NCI-H69 (cell line): ENCODE measurements around the gene CCDC182.

ENCODE experiments used
- DNase-seq: peaks from one replicate; lab custom pipeline; 2025; lab: John Stamatoyannopoulos, UW

CCDC182 gene

DNA sequence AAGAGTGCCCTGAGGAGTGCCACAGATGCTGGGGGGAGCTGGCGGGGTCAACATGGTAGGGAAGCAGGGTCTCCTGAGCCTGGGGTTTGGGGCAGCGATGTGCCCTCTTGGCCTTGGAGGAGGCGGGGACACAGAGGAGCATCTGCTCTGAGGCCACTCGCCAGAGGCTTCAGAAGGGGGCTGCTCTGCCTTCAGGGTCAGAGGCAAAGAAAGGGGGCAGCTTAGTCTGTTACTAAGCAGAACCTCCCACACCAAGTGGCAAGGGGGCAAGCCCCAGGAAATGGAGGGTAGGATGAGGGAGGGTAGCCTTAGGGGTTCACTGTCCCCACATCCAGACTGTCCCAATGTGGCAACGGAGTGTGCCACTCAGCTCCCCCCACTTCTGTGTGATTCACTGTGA lies 18.3 kb downstream of the CCDC182 start:
- no peak for DNase-seq

DNA sequence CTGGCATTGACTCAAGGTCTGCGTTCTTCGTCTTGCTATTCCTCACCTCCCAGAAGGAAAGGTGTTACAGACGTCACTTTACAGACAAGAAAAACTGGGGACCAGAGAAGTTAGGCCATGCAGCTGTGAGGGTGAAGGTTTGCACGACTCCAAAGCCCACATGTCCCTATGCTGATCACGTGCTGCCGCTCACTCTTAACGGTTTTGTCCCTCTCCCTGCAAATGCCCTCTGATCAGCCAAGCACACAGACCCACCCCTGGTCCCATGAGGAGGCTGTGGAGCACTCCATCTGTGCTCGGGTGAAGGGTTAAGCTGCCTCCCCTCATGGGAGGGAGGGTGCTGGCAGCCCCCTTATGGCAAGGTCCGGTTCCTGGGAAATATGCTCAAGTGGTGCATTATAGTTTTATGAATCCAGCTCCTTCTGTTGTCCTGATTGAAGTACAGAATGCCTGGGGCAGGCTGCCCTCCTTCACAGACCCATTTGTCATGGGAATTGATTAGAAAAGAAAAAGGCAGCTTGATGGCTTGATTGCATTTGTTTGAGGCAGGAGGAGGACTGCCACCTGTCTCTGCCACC lies 18.8 kb downstream of the CCDC182 start:
- DNase-seq = peak; percentile 93

DNA sequence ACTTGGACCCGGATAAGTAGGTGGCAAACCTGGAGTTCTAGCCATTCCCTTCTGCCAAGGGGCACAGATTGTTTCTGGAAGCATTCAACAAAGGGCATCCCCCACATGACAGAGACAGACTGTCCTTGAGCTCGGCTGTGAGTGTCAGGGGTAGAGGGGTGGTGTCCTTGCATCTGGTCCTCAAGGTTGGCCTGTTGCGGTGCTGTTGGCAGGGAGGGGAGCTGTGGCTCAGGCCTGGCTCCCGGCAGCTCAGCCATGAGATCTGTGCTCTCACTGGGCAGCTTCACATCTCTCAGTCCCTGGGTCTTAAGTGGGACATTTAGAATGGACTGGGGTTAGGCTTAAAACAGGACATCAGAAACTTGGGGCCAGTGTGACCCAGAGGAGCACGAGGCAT lies 20.4 kb downstream of the CCDC182 start:
- no peak for DNase-seq

DNA sequence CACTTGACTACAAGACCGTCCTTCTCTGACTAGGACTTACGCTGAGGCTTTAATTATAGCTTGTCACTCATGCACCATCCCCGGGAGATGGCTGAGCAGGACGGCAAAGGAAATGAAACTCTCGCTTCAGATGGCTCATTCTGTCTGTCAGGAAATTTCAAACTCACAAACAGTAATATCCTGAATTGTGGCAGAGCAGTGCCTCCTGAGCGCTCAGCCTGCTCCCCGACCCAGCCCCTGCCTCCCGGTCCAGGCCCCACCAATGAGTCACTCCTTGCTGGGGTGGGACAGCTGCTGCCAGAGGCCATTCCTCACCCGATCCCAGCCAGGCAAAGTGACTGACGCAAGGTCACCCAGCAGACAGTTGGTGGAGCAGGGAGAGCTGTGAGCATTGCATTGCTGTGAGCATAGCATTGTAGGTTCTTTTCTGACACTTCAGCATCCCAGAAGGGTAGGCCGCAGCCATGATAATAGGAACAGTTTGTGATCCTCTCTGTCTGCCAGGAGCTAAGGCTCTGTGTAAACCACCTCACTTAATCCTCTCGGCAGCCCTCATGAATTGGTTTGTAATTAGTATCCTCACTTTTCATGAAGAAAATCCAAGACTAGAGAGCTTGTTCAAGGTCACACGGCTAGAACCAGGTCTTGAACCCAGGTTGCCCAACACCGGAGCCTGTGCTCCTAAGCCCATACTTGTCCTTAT lies 20.9 kb downstream of the CCDC182 start:
- peak; percentile 62 for DNase-seq

DNA sequence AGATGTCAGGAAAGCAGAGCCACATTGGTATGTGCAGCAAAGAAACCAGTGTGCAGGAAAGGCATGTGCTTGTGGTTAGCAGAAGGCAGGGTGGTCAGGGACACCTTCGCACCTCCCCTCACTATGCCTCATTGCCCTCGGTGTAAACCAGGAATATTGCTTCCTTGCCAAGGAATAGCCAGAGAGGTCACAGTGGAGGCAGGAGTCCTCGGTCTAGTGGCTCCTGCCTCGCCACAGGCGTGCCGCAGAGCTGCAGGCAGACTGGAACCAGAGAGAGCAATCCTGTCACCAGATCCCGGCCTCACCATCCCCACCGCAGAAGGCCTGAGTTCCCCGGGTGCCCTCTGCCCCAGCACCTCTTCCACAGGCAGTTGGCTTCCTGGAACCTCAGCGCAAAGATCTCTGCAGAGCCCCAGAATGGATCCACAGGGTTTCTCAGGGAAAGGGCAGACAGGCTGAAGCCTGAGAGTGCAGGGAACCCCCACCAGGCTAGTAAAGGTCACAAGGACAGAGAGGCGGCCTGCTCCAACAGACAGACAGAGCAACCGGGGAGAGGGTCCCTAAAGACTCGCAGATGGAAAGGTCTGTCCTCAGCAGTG lies 21.6 kb downstream of the CCDC182 start:
- no peak for DNase-seq

DNA sequence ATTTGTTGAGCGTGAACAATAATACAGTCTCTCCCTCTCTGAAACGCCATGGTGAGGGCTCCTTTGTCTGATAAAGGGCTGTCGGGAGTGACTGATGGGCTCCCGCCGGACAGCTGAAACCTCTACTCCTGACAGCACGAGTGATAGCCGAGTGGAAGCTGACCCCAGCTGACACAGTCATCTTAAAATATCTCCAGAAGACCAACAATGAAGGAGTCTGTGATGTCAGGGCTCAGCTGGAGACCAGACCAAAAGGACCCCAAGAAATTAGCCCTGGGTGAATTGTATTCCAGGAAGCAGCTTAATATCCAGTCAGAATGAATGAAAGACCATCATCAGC lies 22.4 kb downstream of the CCDC182 start:
- DNase-seq = no peak

DNA sequence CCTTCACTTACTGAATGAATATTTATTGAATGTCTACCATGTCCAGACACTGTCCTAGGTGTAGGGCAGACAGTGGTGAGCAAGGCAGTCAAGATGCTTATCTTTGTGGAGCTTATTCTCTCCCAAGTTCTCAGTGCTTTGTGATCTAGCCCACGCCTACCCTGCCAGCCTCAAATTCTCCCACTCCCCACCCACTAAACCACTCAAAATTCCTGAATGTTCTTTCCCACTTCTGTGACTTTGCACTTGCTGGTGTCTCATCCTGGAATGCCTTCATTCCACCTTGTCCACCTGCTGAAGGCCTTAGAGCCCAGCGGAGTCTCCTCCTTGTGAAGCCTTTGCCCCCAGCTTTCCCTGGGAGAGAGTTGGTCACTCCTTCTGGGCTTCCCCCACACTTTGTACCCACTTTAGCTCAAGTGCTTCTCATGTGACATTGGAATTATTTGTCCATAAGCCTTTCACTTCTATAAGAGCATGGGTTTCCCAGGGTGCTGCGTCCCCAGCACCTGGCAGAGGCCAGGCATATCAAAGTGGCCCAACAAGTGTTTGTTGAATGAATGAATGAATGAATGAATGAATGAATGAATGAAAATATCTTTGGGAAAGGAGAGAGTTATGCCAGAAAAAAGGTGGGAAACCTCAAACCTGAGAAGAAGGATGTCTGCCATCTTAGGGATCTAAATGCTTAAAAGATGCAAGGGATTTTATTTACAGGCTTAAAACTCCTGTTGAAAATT lies 23.0 kb downstream of the CCDC182 start:
- DNase-seq = no peak

DNA sequence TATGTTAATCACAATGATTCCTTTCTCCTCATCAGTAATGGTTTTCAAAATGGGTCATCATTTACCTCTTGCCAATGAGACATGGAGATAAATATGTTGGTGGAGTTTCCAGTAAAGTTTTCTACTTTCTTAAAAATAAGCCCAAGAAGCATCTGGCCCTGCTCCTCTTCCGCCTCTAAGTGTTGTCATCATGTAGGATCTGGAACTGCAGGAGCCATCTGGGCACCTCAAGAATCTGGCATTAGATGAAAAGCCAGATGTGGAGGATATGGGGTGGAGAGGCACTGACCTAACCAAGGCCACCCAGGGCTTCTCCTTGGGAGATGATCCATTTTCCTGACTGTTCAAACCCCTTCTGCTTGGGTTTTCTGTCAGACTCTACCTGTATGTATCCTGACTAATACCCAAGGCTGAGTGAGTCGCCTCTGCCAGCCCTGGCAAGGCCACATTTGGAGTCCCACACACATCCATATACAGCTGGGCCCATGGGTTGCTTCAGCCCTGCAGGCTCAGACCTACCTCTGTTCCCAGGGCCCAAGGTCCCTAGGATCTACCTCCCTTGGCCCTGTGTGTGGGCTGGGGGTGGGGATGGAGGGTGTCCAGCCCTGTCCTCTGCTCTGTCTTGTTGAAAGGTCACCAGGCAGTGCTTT lies 24.6 kb downstream of the CCDC182 start:
- no peak for DNase-seq

DNA sequence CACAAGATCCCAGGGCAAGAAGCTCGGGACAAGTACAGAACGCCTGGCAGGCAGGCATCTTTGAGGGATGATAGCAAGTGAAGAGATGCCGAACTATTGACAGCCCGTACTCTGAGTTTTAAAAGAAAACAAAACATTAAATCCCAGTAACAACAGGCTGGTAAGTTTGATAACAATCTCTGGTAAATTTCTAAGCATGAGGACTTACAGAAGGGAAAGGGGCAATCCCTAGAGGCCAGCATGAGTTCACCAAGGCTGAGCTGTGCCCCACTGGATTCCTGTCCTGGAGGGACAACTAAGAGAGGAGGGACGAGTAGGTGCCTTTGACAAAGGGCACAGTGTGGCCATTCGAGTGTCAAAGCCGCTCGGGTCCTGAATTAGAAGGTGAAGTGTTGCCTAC lies 26.2 kb downstream of the CCDC182 start:
- DNase-seq = no peak

DNA sequence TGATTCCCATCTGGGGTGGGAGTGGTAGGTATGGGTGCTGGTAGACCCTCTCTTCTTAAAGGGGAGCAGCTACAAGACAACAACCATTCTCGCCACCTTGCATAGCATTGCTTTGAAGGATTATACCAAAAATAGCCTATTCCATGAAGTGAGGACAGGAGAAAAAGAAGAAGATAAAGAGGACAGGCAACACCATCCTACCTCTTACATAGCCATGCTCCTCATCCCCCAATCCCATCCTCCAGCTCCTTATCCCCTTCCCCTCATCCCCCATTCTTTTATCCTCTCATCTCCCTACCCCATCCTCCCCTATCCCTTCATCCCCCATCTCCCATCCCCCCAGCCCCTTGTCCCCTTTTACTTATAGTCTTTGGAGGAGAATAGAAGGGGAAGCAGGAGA lies 29.1 kb downstream of the CCDC182 start:
- DNase-seq = no peak

DNA sequence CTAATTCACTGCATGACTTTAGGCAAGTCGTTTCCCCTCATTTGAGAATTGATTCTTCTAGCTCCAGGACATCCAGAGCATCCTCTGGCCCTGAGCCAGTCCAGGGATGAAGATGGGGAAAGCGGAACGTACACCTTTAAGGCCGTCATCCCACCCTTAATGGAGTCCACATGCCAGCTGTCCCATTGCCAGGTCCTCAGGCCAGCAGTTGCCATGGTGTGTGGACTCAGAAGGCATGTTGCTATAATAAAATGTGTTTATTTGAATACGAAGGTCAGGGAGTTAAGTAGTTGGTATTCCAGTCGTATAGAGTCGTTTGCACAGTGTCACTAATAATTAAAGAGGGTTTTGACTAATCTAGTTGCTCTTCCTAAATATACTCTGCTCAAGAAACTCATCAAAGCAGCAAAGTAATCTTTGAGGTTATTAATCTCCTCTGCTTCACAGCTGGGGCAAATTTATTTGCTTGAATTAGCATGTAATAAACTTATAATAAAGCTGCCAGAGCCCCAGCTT lies 30.4 kb downstream of the CCDC182 start:
- peak; percentile 91 for DNase-seq

DNA sequence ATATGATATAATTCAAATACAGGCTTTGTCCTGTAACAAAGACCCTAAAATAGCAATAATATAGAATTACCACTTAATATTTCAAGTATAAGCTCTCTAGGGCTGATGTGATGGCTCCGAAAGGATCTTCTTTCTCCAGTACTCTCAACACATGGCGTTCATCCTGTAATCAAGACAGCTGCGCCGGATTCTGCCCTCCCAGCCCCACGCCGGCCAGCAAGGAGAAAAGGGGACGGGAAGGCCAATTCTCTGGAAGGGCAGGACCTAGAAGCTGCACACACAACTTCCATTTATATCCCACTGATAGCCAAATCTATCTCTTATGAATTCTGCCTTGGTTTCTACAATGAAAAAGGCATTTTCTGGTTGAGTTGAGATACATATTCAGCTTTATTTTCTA lies 32.0 kb downstream of the CCDC182 start:
- DNase-seq = no peak

DNA sequence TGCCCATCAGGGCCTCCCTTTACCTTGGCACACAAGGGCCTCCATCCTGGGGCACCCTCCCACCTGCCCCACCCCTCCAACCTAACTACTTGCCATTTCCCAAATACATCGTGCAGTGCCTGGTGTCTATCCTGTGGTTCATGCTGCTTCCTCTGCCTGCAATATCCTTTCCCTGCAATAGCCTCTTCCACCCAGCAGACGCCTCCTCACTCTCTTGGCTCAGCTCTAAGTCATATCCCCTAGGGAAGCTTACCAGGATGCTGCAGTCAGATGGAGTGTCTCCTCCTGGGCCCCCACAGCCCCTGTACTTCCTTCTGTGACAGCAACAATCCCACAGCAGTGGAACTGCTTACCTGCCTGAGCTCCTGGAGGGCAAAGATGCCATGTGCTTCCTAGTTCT lies 36.7 kb downstream of the CCDC182 start:
- DNase-seq = peak; percentile 86

DNA sequence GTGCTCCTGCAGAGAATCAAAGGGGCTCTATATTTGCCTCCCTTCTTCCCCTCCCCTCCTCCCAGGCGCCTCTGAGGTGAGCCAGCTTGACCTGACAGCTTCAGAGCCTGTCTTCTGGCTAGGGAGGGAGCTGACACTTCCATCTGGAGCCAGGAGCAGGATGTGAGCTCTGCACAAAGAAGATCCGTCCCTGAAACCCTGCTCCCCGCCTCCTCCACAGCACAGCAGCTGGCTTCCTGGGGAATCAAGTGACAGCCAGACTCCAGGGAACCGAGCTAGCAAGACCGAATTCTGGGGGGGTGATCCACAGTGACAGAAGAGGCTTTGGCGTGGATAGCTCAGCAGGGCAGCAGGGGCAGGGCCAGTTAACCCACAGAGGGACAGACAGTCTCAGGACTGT lies 37.2 kb downstream of the CCDC182 start:
- peak; percentile 95 for DNase-seq

DNA sequence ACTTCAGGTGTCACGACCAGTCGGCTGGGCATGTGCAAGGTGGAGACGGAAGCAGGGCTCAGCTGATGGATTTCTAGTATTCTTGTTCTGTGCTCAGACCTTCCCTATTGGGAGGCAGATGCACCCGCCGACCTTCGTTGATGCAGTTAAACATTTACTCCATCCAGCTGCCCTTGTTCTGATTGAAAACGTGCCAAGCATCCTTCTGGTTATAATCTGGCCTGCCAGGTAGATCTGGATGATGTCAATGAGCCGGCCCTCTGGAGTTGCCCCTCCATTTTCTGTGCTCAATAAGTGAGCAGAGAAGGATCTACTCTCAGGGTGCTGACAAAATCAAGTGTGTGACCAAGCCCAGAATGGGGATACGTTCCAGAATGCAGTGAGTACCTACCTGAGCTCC lies 38.3 kb downstream of the CCDC182 start:
- DNase-seq = peak; percentile 65

DNA sequence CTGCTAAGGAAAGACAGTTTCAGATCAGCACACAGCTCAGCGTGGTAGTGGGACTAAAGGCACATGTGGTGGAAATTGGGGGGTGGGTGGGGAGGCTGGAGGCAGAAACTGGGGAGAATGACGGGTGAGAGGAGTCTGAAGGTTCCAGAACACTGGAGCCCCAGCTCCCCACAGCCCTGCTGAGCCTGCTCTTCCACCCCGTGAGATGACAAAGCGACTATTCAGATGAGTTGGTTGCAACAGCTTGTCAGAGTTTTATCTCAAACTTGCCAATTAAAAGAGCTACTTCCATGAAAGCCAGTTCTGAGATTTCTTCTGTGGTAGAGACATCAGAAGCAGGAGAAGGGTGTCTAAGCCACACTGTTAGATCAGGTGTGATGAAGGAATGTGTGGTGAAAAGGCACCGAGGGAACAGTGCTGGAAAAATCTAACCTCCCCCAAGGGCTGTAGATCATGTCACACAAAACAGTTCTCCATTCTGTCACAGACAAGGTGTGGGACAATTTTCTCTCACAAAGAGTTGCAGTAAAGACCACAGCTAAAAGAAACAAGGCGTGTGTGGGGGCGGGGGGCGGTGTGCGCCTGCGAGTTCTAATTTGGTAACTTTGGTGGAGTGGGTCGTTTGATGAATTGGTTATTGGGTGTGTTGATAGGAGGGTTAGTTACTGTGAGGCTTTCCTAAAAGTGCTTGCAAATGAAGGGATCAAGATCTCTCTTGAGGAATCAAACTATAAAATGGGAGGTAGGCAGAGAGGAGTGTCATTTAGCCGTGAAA lies 39.0 kb downstream of the CCDC182 start:
- DNase-seq = no peak

DNA sequence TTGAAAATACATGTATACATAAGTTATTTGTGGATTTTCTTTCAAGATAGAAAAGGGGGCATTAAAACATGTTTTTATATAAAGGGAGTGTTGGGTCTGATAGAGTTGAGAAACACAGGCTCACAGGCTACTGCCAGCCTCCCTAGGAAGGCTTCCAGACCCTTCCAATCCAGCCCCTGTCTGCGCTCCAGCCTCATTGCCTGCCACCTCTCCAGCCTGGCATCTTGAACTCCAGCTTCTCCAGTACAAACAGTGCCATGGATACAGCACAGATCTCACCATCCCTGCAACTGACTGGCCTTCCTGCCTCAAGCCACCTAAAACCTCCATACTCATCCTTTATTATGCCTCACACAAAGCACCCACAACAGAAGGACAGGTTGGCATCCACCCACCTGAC lies 40.7 kb downstream of the CCDC182 start:
- DNase-seq = no peak

DNA sequence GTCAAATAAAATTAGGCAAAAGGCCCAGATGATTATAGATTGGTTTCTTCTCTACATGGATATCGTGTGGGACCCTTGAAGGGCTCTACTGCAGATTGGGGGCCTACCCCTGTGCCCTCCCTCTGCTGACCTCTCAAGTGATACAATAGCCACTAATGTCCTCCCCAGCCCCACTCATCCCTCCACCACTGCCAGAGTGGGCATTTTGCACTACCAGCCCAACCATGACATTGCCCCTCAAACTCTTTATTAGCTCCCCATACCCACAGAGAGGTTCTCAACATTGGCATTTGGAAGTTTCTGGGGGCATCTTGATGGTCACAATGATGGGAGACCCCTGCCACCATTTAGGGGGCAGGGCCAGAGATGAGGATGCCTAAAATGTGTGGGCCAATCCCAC lies 41.8 kb downstream of the CCDC182 start:
- no peak for DNase-seq

DNA sequence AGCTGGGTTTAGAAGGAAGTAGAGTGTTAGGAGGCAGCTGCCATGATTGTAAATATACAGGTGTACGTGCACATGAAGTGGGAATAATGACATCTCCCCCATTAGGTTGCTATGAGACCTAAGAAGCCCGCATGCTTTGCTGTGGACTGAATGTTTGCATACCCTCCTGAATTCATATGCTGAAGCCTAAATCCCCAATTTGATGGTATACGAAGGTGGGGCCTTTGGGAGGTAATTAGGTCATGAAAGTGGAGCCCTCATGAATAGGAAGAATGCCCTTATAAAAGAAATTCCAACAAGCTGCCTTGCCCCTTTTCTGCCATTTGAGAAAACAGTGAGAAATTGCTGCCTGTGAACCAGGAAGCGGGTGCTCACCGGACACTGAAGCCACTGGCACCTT lies 44.0 kb downstream of the CCDC182 start:
- peak; percentile 40 for DNase-seq

DNA sequence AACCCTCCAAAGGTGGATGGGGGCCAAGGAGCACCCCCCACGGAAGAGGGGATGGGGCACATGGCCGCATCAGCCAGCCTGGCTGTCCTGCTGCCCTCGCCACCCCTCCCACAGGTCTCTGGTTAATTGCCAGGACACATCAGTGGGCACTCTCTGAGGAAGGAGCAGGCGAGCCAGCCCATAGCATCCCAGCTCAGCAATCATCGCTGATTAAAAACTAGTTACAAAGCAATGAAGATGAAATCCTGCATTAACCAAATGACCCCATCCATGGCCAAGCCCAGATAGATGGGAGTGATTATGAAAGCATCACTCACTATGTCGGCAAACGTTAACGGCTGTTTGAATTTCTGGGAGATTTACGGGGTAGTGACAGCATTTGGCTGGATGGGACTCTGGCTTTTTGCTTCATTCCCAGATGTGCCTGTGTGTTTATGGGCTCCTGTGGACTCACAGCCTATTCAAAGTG lies 45.3 kb downstream of the CCDC182 start:
- peak; percentile 90 for DNase-seq

DNA sequence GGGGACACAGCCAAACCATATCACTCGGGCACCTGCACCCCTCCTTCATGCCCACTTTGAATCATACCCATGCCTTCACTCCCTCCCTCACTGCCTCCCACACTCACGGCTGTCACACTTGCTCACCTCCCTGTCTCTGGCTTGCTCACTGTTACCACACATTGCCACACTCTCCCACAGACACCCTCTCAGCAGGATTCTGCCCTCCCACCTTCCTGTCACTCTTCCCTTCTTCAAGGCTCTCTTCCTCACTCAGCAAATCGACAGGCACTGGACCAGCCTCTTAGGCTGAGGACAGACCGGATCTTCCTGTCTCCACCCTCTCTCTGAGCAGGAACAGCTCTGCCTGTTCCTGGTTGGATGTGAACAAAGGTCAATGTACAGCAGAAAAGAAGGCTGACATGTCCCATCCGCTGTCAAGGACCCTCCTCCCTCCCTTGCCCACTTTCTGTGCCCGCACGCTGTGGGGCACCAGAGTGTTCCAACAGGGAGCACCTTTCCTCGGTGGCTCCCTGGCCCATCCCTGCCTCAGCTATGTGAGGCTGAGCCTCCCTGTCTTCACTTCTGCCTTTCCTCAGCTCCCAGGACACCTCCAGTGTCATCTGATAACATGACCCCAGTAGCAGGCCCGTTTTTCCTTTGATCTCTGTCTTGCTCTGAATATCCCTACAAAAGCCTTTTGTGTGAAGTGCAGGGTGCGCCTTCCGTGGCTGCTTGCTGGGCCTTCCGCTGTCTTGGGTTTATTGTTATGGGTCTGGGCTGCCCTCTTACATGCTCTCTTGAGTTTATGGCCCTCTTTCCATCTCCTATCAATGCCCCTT lies 47.0 kb downstream of the CCDC182 start:
- no peak for DNase-seq
